ENCODE results near the gene JCAD.
"Not testable (repeated sequence)": the region's sequence is repeated elsewhere in the genome, so short reads cannot be mapped to it uniquely, and the experiment has no call there.

JCAD gene

DNA sequence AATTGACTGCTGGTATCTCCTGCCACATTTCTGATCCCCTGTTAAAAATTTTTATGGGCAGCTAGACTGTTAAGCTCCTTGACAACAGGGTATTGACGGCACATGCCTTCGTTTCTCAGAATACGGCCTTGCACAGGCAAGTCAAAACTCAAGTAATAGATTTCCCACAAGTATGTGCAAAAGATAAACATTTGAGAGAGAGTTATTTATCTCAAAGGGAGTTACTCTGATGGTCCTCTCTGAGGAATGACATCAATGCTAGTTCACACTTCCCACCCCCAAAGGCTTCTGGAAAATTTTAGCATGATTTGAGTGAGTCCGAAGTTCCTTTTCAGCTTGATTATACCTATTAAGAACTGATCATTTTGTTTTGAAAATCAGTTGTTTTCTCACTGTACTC is 71.9 kb downstream of the JCAD start:
- no peak for DNase-seq (ENCODE audit: low read depth)

- no peak for DNase-seq (ENCODE audit: low read depth)
Measured at GRCh38 chr10:29982997-29983648, 76.3 kb downstream of the JCAD start.

- no peak for DNase-seq (ENCODE audit: low read depth)
Measured at GRCh38 chr10:29981510-29981909, 77.9 kb downstream of the JCAD start.

- no peak for DNase-seq (ENCODE audit: low read depth)
Measured at GRCh38 chr10:29980084-29980483, 79.3 kb downstream of the JCAD start.

GRCh38 chr10:29979421-29979779 is 80.0 kb downstream of the JCAD start:
- not testable (repeated sequence) for DNase-seq (ENCODE audit: low read depth)

- DNase-seq (ENCODE audit: low read depth), result no peak
Measured at GRCh38 chr10:29977171-29977570, 82.2 kb downstream of the JCAD start.

GRCh38 chr10:29976134-29976533 is 83.3 kb downstream of the JCAD start:
- no peak for DNase-seq (ENCODE audit: low read depth)

GRCh38 chr10:29974773-29975172 is 84.6 kb downstream of the JCAD start:
- no peak for DNase-seq (ENCODE audit: low read depth)

- DNase-seq (ENCODE audit: low read depth), result no peak
Measured at GRCh38 chr10:29973921-29974320, 85.5 kb downstream of the JCAD start.

GRCh38 chr10:29970576-29970975 is 88.8 kb downstream of the JCAD start:
- no peak for DNase-seq (ENCODE audit: low read depth)

- DNase-seq (ENCODE audit: low read depth), result no peak
Measured at GRCh38 chr10:29970012-29970396, 89.4 kb downstream of the JCAD start.

- no peak for DNase-seq (ENCODE audit: low read depth)
Measured at GRCh38 chr10:29969255-29970011, 90.0 kb downstream of the JCAD start.

DNA sequence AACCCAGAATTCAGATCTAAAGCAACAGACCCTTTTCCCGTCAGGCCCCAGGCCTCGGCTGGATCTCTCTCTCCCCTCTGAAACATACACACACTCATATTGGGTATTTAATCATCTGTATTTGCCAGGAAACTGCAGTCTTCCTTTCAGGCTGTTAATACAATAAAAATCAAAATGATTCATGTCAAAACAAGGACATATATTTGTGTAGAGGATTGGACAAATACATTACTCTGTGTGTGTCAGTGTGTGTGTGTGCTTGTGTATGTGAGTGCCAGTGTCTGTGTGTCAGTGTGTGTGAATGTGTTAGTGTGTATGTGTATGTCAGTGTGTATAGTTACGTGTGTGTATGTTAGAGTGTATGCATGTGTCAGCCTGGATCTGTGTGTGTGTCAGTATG is 90.8 kb downstream of the JCAD start:
- no peak for DNase-seq (ENCODE audit: low read depth)

DNA sequence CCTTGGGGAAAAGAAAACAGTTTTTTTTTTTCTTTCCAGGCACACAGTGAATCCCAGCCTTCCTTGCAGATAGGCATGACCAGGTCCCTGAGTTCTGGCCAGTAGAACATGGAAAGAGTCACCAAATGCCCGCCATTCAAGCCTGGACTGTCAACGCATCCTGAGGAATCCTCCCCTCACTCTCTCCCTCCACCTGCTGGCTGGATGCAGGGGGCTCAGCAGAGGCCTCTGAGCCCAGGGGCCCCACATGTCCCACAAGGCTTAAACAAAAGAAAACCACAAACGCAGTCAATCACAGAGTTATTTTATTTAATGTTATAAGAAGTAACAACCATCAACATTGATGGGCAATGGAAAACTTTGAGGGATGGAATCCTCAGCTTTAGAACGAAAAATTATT is 93.1 kb downstream of the JCAD start:
- no peak for DNase-seq (ENCODE audit: low read depth)
